Natural killer cell (primary cell): Measurements from ENCODE around the gene GNS. TPM values are rescaled to one million over a fixed set of nuclear protein-coding genes. Genes with fewer than 3 reads are reported as not detected.

ENCODE experiments used
- ATAC-seq, 3 donors: fragments of 150-1000 bp in 2 of 3; fragments of 200-7000 bp in 1 of 3; cut with Tn5 transposase; 1 replicate in 1 of 3; 2 replicates in 2 of 3; pipeline ENCODE4 v1.10.0; 2021; ENCODE audit warnings: mild to moderate bottlenecking in 2 of 3, moderate library complexity in 2 of 3
- DNase-seq, 2 donors: peaks; one replicate each; pipeline versions ENCODE4 v3.0.0 to v3.0.0-alpha.2; 2013 to 2021; ENCODE audit warnings: mixed read lengths in 1 of 2
- H3K27ac ChIP-seq: one replicate; pipeline ENCODE4 v1.5.1; 2013; ENCODE audit warnings: mild to moderate bottlenecking, low read length
- H3K27me3 ChIP-seq: one replicate; pipeline ENCODE4 v1.6.1; 2013; ENCODE audit warnings: low read length; ENCODE audit not compliant: control insufficient read depth, insufficient read depth
- H3K36me3 ChIP-seq: one replicate; pipeline ENCODE4 v1.6.1; 2013; ENCODE audit warnings: low read length; ENCODE audit not compliant: control insufficient read depth, insufficient read depth
- H3K4me1 ChIP-seq: one replicate; pipeline ENCODE4 v1.6.1; 2013; ENCODE audit warnings: low read length; ENCODE audit not compliant: control insufficient read depth, insufficient read depth
- H3K4me3 ChIP-seq: one replicate; pipeline ENCODE4 v1.5.1; 2013; ENCODE audit warnings: low read length
- H3K9me3 ChIP-seq: one replicate; pipeline ENCODE4 v1.6.1; 2013; ENCODE audit warnings: low read length; ENCODE audit not compliant: control insufficient read depth, insufficient read depth
- H3K27ac Mint-ChIP-seq, 2 donors: one replicate each; pipeline ENCODE4 v1.8.0; 2022; ENCODE audit warnings: mild to moderate bottlenecking in 2 of 2, mixed read lengths in 2 of 2, moderate library complexity in 1 of 2
- H3K27me3 Mint-ChIP-seq, 2 donors: one replicate each; pipeline ENCODE4 v1.8.0; 2022; ENCODE audit warnings: low read depth in 2 of 2, mixed read lengths in 2 of 2
- H3K36me3 Mint-ChIP-seq: one replicate; pipeline ENCODE4 v1.8.0; 2022; ENCODE audit warnings: mixed read lengths
- H3K4me1 Mint-ChIP-seq, 2 donors: one replicate each; pipeline ENCODE4 v1.8.0; 2022; ENCODE audit warnings: mixed read lengths in 2 of 2
- H3K4me3 Mint-ChIP-seq: one replicate; pipeline ENCODE4 v1.8.0; 2022; ENCODE audit warnings: mild to moderate bottlenecking, moderate library complexity, mixed read lengths
- H3K9me3 Mint-ChIP-seq, 2 donors: one replicate each; pipeline ENCODE4 v1.8.0; 2022; ENCODE audit warnings: mixed read lengths in 2 of 2
- CTCF ChIP-seq: fragments of 200-600 bp; IDR thresholded peaks from one replicate; pipeline ENCODE4 v1.8.0; 2022; ENCODE audit warnings: antibody characterized with exemption
- WGBS: methylation state at CpG from one replicate; pipeline ENCODE4 v1.1.7; 2013; ENCODE audit warnings: missing lambda C conversion rate; ENCODE audit not compliant: insufficient coverage; 5-methylcytosine and 5-hydroxymethylcytosine counted together
- intact Hi-C: fragments of 100-400 bp; cut with micrococcal nuclease; formaldehyde crosslinking; loops from one replicate; pipeline ENCODE4 v1.14.2; 2022
- total RNA-seq, 4 donors: library from RNA; stranded (reverse); fragments of 120-200 nt in 1 of 4; gene quantifications; one replicate each; pipeline versions ENCODE4 v1.2.3 to v1.2.4, GENCODE V29; 2013 to 2022

The GNS gene
- total RNA-seq, 3 donors from 2014 or later (not counting 1 experiment from before 2014, with no cell fraction given): 51.9 to 73.9 (median 59.7) TPM

- ATAC-seq: peak in 1 of 3 donors; percentile 9
- H3K9me3 Mint-ChIP-seq: peaks cover 0 to 2% of the 10 kb centered on the region in 2 donors
- H3K4me1 Mint-ChIP-seq: peaks cover 90 to 93% of the 10 kb centered on the region in 2 donors
- Histone ChIP-seq H3K4me1 (peaks cover 90% of the 10 kb centered on the region), H3K36me3 (no peaks in the 10 kb centered on the region), H3K27ac (peak overlapping the region; percentile 97), H3K4me3 (no peak overlapping the region), H3K27me3 (no peaks in the 10 kb centered on the region), H3K9me3 (no peaks in the 10 kb centered on the region)
- H3K36me3 Mint-ChIP-seq: no peaks in the 10 kb centered on the region
- H3K27ac Mint-ChIP-seq: peak overlapping the region; percentile 91 to 93
- intact Hi-C loops: loop anchor here (10.0 kb wide), 1 partner anchor 216 kb away; the partner anchor contains the start of gene TBK1
- H3K4me3 Mint-ChIP-seq: peak overlapping the region; percentile 82
- H3K27me3 Mint-ChIP-seq: no peaks in the 10 kb centered on the region
- DNase-seq: peak in 1 of 2 donors; percentile 59
- 53% methylated on average over 6 of the region's 8 CpGs for WGBS
- no peak for TF ChIP-seq CTCF
Observed at GRCh38 chr12:64670919-64671639, 88.1 kb downstream of the GNS start.

GRCh38 chr12:64670019-64670418, 89.2 kb downstream of the GNS start:
- peak overlapping the region; percentile 91 to 93 for H3K27ac Mint-ChIP-seq
- intact Hi-C loops: loop anchor here (10.0 kb wide), 1 partner anchor 215 kb away; the partner anchor contains the start of gene TBK1
- TF ChIP-seq CTCF: no peak
- peak overlapping the region; percentile 97 for H3K27ac ChIP-seq
- H3K9me3 Mint-ChIP-seq: peaks cover 0 to 2% of the 10 kb centered on the region in 2 donors
- H3K36me3 ChIP-seq: no peaks in the 10 kb centered on the region
- H3K9me3 ChIP-seq: no peaks in the 10 kb centered on the region
- no peaks in the 10 kb centered on the region for H3K27me3 Mint-ChIP-seq
- H3K36me3 Mint-ChIP-seq: no peaks in the 10 kb centered on the region
- ATAC-seq (peak in 2 of 3 donors; percentile 9 to 11), DNase-seq (peak in 1 of 2 donors; percentile 65)
- 6% methylated on average over 4 of the region's 4 CpGs for WGBS
- H3K4me3 ChIP-seq: peak overlapping the region; percentile 49
- peak overlapping the region; percentile 82 for H3K4me3 Mint-ChIP-seq
- peaks cover 87% of the 10 kb centered on the region for H3K4me1 ChIP-seq
- peaks cover 91 to 93% of the 10 kb centered on the region in 2 donors for H3K4me1 Mint-ChIP-seq
- no peaks in the 10 kb centered on the region for H3K27me3 ChIP-seq

GRCh38 chr12:64669270-64669842, 89.8 kb downstream of the GNS start:
- 0% methylated on average over 10 of the region's 10 CpGs for WGBS
- no peaks in the 10 kb centered on the region for H3K36me3 ChIP-seq
- H3K9me3 ChIP-seq: no peaks in the 10 kb centered on the region
- Mint-ChIP-seq H3K9me3 (peaks cover 0 to 2% of the 10 kb centered on the region in 2 donors), H3K4me1 (peaks cover 85 to 90% of the 10 kb centered on the region in 2 donors), H3K27ac (peak overlapping the region; percentile 91 to 93), H3K27me3 (no peaks in the 10 kb centered on the region), H3K4me3 (peak overlapping the region; percentile 82), H3K36me3 (no peaks in the 10 kb centered on the region)
- peak; percentile 81 to 95 (median 90) for ATAC-seq
- peak overlapping the region; percentile 49 for H3K4me3 ChIP-seq
- H3K4me1 ChIP-seq: peaks cover 85% of the 10 kb centered on the region
- no peaks in the 10 kb centered on the region for H3K27me3 ChIP-seq
- intact Hi-C loops: loop anchor here (1.0 to 5.0 kb wide), 5 partner anchors 10 to 88 kb away; partner anchors contain the start of genes GNS and RASSF3
- TF ChIP-seq CTCF: no peak
- DNase-seq: peak; percentile 59 to 90
- peak overlapping the region; percentile 97 for H3K27ac ChIP-seq
